SKM-1 treated with dmso at 0.1 percent for 144 hours (cell line): Measurements from ENCODE around the gene PHF12.

Experiments used
- DNase-seq: peaks from one replicate; lab custom pipeline; 2025; ENCODE audit not compliant: unreplicated experiment; lab: John Stamatoyannopoulos, UW

The PHF12 gene

DNA sequence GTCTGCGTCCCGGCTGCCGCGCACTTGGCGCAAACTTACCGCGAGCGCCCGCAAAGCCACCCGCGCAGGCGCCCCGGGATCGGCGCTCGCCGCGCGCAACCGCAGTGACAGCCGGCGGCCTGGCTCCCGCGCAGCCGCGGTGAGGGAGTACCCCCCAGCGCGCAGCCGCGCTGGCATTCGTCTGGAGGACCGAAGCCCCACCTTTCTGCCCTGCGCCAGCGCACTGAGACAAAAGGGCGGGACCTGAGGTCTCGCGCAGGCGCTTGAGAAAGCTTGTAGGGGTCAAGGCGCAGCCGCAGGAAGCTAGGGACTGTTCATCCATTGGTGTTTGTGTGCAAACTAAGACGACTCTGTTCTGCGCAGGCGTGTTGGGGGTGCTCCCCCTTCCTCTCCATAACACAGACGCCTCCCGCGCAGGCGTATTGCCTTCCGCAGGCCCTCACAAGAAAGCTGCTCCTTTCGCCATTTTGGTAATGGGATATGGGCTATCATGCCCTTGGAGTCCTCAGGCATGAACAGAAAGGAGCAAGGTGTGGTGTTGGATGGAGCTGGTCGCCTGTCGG is at the start of gene PHF12:
TSS of gene PHF12 (minus strand) at position 91 of the 563 bp plus-strand sequence. CDS start 558 bp downstream, outside the sequence.
- DNase-seq: peak; percentile 100

DNA sequence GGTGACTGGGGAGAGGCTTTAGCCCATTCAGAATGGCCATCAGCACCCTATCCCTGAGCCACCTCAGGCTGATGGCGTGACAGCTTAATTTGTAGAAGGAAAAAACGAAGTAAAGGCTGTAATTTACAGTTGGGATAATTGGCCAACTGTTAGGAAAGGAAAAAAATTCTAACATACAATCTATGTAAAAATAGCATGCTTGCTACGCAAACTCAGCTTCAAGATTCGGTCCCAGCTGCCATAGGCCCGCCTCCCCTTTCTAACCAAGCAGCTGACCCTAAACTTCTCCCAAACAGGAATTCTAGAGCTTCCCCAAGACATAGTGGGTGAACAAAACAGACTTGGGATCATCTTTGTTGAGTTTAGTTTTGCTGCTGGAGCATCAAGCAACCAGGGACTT is 49.7 kb upstream of the PHF12 start:
- DNase-seq: no peak

DNA sequence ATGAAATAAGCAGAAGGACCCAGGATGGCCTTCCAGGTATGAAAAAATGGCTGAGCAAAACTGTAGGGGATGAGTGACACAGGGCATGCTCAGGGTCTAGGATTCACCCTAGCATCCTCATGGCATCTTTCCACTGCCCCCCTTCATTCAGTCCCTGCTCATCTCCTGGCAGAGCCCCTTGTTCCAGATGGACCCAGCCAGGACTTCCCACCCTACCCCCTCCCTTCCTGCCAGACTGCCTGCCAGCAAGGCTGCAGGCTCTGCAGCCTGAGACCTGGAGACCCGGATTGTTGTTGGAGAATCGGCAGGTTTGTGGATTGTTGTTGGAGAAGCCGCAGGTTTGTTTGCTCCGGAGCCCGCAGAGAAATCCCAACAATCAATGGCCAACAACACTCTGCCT is 47.9 kb upstream of the PHF12 start:
- DNase-seq: no peak

DNA sequence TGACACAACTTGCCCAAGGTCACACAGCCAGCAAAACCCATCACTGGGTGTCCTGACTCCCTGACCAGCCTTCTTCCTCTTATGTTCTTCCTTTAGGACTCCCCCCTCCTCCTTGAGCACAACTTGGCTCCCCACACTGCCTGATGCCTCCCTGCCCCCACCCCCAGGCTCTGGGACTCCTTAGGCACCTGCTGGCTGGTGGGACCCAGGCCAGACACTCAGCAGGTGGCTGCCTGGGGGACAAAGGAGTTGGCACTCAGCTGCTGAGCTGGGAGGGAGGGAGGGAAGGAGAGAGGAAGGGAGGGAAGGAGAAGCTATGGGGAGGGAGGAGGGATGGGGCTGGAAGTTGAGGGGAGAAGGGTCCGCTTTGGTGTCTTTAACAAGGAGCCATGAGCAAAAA is 46.5 kb upstream of the PHF12 start:
- no peak for DNase-seq

DNA sequence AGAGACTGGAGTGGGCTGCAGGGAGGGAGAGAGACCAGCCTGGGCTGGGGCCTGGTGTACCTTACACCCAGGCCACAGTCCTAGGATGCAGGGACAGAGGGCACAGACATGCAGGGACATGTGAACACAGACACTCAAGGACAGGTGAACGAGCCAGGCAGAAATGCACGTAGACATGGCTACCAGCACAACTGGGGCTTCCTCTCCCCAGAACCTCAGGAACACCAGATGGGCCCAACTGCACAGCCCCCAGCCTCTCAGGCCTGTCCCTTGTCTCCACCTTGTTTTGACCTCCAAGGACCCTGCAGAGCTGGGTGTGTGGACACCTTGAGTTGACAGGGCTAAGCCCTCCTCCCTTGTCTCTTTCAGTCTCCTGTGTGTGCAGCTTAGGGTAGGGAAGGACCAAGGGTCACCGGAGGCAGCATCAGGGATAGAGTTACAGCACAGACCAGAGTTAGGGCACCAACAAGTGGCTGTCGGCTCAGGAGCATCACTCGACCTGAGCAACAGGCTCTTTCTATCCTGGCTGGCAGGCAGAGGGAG is 45.3 kb upstream of the PHF12 start:
- no peak for DNase-seq

DNA sequence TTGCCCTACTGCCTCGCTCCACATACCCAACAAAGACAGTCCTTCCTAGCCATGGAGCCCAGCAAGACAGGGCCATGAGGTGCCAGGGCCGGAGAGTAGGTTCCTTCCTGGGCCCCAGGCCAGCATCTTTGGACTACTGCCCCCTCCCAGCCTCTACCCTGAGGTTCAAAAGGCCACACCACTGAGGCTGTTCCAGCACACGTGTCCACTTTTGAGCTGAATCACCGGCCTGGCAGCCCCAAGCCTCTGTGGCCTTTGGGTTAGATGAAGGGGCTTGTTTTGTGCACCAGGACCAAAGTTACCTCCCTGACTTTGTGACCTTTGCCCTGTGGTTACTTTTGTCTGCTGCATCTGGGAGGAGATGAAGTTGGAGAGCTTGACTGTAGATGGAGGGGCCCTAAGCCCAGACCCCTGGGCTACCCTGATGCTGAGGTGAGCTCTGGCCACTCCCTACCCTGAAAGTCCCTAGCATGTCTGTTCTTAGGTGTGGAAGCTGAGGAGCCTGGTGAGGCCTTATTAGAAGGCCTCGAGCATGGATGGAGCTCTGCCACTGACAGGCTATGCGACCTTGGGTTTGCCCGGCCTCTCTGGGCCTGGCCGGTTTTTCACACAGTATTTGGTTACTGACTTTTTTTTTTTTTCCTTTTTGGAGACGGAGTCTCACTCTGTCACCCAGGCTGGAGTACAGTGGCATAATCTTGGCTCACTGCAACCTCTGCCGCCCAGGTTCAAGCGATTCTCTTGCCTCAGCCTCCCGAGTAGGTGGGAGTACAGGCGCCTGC is 42.5 kb upstream of the PHF12 start:
- DNase-seq: no peak

DNA sequence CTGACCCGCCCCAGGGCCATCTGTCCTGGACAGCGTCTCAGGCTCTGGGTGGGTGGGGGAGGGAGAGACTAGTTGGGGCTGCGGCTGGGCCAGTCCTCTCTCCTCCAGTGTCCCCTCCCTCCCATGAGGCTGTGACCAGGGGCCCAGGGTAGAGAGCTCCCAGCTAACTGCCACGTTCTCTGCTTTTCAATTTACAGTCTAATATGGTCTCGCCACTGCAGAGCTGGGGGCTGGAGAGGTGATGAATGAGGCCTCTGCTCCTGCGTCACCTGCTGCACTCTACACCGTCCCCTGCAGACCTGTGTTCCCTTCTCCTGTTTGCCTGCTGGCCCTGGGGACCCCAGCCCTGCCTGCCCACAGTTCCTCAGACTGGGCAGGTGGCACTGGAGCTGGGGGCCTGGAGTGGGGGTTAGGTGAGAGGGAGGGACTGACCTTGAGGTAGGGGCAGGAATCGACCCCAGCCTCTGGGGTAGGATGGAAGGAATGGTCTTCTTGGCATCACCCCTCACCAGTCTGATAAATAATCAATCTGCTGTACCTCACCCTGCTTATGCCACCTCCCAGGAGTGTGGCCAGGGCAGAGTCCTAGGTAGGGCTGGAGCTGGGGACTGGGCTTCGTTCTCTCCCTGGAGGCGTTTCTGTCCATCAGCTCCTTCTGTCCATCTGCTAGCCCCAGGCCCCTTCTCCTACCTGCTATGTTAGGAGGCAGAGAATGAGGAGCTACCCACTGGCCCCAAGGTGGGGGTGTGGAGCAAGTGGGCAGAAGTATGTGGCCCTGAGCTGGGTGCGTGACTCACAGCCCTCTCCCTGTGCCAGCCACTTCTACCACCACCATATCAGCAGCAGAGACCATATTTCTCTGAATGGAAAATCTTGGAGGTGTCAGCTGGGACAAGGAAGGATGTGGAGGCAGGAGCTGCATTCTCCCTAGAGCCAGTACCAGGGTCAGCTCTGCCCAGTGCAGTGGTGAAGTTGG is 41.6 kb upstream of the PHF12 start:
- DNase-seq: no peak

DNA sequence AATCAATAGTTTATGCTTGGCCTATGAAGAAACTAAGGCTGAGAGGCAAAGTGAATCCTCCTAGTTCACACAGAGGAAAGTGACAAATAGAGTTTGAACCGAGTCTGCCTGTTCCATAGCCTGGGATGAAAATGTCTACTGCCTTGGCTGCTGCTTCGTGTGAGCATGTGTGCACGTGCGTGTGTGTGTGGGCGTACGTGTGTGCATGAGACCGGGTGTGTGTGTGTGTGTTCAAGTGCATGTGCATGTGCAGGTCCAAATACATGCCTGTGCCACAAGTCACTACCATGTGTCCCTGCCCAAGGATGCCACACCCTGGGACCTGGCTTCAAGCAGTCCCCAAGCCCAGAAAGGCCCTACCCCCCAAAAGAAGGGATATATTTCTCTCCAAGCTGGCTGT is 40.9 kb upstream of the PHF12 start:
- no peak for DNase-seq

DNA sequence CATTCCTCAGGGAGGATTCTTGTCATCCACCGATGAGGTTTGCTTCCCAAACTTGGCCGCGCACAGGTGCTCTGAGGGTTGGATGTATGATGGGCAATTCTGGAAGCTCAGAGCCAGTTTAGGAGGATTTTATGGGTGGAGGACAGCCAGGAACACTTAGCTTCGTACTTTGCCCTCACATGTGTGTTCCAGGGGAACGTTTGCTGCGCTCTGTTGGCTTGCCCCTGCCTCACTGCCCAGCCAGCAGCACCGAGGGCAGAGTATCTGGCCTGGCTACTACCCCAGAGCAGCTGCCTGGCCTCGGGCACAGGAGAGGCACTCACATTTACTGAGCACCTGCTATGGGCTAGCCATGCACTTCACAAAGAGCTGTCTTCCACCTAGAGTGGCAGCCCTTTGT is 40.5 kb upstream of the PHF12 start:
- DNase-seq: no peak

DNA sequence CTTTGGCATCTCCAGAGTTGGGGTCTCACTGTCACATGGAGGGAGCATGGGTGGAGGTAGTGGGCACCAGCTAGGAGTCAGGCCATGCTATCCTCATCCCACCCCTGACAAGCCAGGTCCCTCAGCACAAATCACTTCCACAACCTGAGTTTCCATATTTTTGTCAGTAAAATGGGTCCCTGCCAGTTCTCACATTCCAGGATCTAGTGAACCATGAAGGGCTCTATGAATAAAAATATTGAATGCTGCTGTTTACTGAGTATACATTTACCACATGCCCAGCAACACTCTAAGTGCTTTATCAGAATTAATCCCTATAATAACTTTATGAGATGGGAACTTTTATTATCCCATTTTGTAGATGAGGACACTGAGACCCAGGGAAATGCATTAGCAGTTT is 37.7 kb upstream of the PHF12 start:
- no peak for DNase-seq

DNA sequence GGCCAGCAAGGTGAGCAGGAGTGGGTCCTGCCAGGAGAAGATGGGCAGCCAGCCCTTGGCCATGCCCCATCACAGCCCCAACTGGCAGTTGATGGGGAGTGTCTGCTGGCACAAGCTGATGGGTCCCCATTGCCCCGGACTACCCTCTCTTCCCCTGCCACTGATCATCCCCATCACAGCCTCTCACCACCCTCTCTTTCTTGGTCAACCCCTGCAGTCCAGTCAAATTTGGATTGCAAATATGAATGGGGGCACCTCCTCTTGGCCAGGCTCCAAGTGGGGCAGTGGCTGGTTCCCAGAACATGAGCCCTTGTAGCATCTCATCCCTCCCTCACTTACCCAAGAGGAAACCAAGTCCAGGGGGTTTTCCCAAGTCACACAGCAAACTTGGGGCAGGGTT is 37.2 kb upstream of the PHF12 start:
- no peak for DNase-seq

DNA sequence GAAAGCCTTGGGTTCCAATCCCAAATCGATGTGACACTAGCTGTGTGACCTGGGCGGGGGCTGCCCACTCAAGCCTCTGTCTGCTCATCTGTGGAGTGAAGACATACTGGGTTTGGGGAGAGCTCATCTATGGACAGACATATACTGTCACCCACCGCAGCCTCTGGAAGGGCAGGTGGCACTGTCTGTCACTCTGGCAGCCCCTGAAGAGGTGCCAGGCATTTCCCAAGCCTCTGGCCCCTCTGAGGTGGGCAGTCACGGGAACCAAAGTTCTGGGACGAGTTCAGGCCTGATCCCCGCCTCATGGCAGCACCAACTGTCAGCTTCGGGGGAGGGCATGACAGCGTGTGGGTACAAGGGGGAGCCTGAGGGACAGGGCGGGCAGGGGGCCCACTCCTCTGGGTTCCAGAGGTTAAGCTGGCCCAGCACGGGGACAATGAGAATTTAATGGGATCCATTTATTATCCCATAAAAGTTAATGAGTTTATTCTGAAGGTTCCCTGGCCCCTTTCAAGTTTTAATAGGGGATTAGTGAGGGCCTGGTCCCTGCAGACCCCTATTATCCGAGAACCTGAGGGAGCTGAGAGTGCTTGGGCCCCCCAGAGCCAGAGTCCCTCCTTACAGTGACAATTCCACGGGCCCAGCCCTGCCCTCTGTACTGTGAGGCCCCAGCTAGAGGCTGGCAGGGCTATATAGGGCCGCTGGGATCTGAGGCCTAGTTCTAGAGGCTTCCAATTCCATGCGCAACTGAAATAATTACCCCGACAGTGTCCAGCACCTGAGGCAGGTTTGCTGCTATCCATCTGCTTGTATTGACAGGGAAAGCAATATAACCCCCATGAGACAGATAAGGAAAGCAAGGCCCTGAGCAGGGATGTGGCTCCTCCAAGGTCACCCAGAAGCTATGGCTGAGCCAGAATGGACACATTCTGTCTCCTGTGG is 35.7 kb upstream of the PHF12 start:
- no peak for DNase-seq

DNA sequence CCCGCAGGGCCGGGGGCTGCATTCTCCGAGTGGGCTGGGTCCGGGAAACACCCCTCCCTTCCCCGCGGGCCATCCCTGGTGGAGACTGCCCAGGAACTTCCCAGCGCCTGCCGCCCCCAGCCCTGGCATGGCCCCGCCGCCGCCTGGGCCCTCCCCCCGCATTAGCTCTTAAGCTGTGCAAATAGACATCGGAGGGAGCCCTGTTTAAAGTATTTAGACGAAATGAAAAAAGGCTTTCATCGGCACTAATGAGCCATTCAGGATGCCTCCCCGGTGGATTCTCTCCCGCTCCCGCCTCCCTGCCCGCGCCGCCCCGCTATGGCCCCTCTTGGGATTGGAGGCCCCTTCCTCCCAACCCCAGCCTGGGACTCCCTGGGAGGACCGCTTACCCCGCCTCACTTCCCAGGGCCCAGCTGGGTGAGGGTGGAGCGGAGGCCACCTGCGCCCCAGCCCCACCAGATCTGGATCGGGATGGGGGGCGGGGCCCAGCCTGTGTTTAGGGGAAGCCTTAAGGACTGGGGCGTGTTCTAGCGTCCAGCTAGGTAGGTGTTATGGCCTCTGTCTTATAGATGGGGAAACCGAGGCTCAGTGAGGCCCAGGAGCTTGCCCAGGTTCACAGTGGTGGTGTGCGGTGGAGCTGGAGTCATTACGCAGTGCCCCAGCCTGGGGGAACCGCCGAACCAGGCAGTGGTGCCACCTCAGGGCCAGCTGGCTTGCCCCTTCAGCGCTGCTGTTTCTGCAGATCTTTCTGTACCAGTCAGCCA is 34.8 kb upstream of the PHF12 start:
- DNase-seq: no peak

DNA sequence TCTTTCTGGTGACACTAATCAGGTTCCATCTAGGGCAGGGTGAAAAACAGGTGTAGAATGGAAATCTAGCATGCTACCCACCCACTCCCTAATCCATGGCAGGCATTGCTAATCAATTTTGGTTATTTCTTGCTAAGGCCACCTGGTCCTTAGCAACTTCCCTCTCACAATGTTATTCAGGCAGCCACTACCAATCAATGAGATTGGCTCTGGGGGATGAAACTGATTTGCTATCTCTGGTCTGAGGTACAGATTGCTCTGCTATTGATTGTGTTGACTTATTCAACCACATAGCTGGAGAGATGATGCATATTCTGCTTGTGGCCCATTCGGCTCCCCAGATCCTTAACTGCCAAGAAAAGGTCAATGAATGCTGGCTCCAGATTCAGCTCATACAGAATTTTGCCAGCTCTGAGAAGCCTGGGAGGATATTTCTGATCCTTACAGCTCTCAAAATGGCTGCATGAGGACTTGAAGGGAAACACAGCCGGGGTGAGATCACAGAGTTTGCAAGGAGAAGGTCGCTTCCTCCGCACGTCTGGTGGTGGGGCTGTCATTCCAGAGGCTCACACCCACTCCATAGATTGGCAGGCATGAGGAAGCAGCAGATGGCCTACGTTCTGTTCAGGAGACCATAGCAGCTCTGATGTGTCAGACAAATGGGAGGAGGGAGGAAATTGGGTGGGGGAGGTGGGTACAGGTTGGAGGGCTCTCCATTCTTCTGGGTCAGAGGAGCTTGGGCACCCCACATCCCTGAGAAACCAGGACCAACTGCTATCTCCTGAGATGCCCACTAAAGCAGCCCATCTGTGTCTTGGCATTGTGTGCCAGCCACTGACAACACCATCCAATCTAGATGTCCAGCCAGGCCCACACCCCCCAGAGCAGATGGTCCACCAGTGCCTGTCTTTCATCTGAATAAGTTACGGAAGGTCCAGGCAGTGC is 32.2 kb upstream of the PHF12 start:
- DNase-seq: no peak

DNA sequence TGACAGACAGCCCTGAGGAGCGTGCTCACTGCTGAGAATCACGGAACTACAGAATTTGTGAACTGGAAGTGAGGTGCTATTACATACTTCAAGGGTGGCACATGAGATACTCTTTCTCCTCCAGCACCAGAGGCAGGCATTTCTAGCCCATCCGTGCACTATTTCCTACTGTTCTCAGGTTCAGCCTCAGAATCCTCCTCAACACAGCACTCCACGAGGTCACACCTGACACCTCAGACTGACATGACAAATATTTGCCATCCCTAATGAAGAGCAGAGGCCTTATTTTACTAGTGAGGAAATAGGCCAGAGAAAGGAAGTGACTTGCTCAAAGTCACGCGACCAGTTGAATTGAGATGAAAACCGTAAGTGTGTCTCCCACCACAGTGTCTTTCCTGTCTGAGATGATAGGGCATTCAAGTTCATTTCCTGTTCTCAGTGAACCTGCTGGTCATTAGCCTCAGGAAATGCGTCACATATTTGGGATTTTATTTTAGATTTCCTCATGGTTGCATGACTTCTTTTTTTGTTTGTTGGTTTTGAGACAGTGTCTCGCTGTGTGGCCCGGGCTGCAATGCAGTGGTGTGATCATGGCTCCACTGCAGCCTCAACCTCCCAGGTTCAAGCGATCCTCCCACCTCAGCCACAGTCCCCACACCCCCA is 30.9 kb upstream of the PHF12 start:
- DNase-seq: peak; percentile 84

DNA sequence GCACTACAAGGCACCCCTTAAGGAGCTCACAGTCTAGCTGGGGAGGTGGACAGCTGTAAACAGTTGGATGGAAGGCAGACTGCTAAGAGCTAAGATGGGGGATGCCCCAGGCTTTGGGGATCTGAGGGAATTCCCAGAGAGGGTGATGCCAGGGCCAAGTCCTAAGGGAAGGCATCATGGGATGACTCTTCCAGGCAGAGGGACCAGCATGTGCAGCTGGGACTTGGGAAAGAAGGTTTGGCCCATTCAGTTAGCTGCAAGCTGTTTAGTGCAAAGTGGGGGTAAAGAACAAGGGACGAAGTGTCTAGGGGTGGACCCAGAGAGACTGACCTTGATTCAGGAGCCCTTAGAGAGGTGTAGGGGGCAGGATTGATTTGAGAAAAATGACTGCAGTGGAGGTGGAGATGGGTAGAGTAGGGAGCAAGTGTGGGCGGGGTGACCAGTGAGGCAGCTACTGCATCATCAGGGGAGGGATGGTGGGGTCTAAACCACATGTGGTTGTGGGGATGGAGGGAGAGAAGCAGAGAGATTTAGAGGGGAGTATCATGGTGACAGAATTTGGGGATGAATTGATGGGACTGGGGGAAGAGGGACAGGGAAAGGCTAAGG is 27.1 kb upstream of the PHF12 start:
- DNase-seq: no peak

DNA sequence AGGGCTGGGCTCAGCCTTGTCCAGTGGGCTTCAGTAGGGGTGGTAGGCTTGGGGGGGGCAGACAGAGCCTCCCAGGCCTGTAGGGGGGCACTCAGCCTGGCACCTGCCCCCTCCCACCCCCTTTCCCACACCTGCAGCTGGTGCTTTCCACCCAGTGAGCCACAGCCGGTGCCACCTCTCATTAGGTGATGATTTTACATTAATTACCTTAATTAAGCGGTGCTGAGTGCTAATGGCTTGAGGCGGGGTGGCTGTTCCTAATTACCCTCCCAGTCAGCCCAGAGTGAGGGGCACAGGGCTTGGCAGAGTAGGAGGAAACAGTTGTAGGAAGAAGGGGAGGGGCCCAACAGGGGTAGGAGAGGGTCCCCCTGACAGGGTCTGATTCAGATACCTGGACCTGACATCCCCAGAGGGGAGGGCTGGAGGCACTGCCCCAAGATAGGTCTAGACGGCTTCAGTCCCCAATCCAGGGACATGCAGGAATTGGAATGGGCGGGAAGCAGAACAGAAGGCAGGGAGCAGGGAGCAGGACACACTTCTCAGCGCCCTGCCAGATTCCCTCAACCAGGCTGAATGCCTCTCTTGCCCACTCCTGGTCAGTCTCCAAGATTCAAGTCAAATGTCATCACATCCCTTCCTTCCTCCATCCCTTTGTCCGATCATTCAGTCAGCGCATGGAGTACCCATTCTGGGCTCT is 26.5 kb upstream of the PHF12 start:
- no peak for DNase-seq
